Effector CD8-positive, alpha-beta T cell (primary cell): ENCODE measurements around the gene HAPLN2.
"Not testable (repeated sequence)": the region's sequence is repeated elsewhere in the genome, so short reads cannot be mapped to it uniquely, and the experiment has no call there.

Source experiments
- DNase-seq: peaks from one replicate; lab custom pipeline; 2025; lab: John Stamatoyannopoulos, UW

Gene HAPLN2

GRCh38 chr1:156591432-156592157 is 27.6 kb upstream of the HAPLN2 start, which contains the start of gene NAXE:
NAXE (plus strand) TSS chr1:156591776; CDS start chr1:156591805, 29 bp downstream.
- peak; percentile 53 for DNase-seq

- DNase-seq: no peak
Observed at GRCh38 chr1:156592158-156592909, 26.9 kb upstream of the HAPLN2 start.

- no peak for DNase-seq
Observed at GRCh38 chr1:156592910-156593660, 26.1 kb upstream of the HAPLN2 start.

- no peak for DNase-seq
Observed at GRCh38 chr1:156593661-156593989, 25.6 kb upstream of the HAPLN2 start.

GRCh38 chr1:156594190-156594589 is 25.0 kb upstream of the HAPLN2 start:
- no peak for DNase-seq

GRCh38 chr1:156595016-156595415 is 24.2 kb upstream of the HAPLN2 start:
- DNase-seq: no peak

GRCh38 chr1:156596426-156596825 is 22.8 kb upstream of the HAPLN2 start:
- no peak for DNase-seq

GRCh38 chr1:156598125-156598524 is 21.1 kb upstream of the HAPLN2 start:
- DNase-seq: no peak

GRCh38 chr1:156598731-156599432 is 20.3 kb upstream of the HAPLN2 start:
- no peak for DNase-seq

- no peak for DNase-seq
Observed at GRCh38 chr1:156599811-156600210, 19.4 kb upstream of the HAPLN2 start.

- DNase-seq: no peak
Observed at GRCh38 chr1:156600733-156601121, 18.5 kb upstream of the HAPLN2 start.

- DNase-seq: peak; percentile 63
Observed at GRCh38 chr1:156601122-156601830, 17.9 kb upstream of the HAPLN2 start, which contains the start of gene GPATCH4. GPATCH4 (minus strand) TSS chr1:156601479.

- no peak for DNase-seq
Observed at GRCh38 chr1:156601892-156602291, 17.3 kb upstream of the HAPLN2 start.

- no peak for DNase-seq
Observed at GRCh38 chr1:156602557-156602993, 16.6 kb upstream of the HAPLN2 start.

- not testable (repeated sequence) for DNase-seq
Observed at GRCh38 chr1:156607344-156607743, 11.9 kb upstream of the HAPLN2 start.

GRCh38 chr1:156608036-156608674 is 11.1 kb upstream of the HAPLN2 start:
- peak; percentile 27 for DNase-seq

- DNase-seq: peak; percentile 48
Observed at GRCh38 chr1:156608981-156609380, 10.2 kb upstream of the HAPLN2 start.

GRCh38 chr1:156610072-156610471 is 9.1 kb upstream of the HAPLN2 start:
- not testable (repeated sequence) for DNase-seq

- no peak for DNase-seq
Observed at GRCh38 chr1:156612666-156613065, 6.5 kb upstream of the HAPLN2 start.

- no peak for DNase-seq
Observed at GRCh38 chr1:156615946-156616345, 3.3 kb upstream of the HAPLN2 start.

- no peak for DNase-seq
Observed at GRCh38 chr1:156616463-156616862, 2.8 kb upstream of the HAPLN2 start.
